ENCODE measurements around the gene CHST12.
A peak's percentile ranks its signal among the peaks of the same experiment; 100 is the strongest.
"Not testable (repeated sequence)": the region's sequence is repeated elsewhere in the genome, so short reads cannot be mapped to it uniquely, and the experiment has no call there.

The CHST12 gene

DNA sequence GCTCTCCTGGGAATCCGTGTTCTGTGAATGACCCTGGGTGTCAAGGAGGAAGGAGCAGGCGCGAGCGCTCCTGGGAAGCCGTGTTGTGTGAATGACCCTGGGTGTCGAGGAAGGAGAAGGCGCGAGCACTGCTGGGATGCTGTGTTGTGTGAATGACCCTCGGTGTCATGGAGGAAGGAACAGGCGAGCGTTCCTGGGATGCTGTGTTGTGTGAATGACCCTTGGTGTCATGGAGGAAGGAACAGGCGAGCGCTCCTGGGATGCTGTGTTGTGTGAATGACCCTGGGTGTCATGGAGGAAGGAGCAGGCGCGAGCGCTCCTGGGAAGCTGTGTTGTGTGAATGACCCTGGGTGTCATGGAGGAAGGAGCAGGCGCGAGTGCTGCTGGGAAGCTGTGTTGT, 25.3 kb upstream of the CHST12 start:
- DNase-seq (ENCODE audit: low spot score): not testable (repeated sequence)

GRCh38 chr7:2379161-2379560, 24.2 kb upstream of the CHST12 start:
- no peak for DNase-seq (ENCODE audit: low spot score)

DNA sequence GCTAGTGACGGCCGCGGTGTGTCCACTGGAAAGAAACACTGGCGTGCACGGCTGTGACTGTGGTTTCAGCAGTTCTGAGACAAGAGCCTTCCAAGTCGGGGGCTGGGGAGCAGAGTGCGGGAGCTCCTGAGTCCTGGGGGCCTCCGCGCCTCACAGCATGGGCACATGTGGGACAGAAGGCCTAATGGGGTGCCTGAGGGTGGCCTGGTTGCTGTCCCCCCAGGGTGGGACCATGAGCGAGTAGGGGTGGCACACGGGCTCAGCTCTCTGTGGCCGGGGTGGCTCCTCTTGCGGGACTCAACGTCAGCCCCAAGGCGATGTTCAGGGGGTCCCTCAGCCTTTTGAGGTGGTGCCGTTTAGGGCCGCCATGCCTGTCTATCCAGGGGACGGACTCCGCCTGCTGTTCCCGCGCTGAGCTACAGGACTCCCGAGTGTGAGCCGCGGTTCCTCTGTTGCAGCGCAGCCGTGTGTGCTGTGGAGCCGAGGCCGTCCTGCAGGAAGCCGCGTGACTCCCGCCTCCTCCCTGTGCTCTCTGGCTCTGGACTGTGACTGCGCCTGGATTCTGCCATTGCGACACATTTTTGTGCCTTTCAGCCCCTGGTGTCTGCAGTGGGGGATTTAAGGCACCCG, 23.5 kb upstream of the CHST12 start:
- DNase-seq (ENCODE audit: low spot score): no peak

- DNase-seq (ENCODE audit: low spot score): no peak
These were observed 22.9 kb upstream of the CHST12 start for GRCh38 chr7:2380461-2380860.

DNA sequence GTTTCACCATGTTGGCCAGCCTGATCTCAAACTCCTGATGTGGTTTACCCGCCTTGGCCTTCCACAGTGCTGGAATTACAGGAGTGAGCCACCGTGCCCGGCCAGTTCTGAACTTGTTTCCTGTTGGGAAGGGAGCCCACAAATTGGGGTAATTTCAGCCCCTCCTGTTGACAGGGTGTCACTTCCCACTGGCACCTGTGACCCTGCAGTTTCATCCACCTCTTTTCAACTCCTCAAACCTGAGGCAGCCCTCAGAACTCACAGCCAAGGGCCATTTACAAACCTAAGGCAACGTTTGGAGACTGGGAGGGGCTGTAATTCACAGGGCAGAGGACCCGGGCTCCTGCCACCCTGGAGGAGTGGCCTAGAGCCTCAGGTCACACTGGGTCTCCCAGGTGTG, 22.2 kb upstream of the CHST12 start:
- no peak for DNase-seq (ENCODE audit: low spot score)

DNA sequence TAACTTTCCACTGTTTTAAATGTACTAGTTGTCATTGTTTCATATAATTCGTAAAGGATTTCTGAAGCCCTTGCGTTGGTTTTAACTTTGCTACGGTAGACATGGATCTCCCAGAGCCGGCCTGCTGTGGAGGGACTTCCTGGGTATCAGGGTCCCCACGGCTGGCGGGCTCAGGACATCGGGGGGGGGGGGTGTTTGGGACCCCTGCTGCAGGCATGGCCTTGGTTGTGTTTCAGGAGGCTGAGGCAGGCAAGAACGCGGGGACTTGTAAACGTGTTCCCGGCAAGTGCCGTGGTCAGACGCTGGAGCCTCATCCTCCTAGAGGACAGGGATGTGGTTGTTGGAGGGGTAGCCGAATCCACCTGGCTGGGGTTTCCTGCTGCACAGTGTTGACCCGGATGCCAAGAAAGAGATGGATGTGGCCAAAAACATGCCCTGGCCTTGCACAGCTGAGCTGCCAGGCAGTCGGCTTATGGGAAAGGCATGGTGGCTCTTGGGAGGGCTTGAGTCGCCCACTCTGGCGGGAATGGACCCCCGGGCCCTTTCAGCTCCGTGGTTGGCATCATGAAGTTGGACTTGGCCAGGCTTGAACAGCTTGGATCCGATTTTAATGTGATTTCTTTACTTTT, 21.4 kb upstream of the CHST12 start:
- no peak for DNase-seq (ENCODE audit: low spot score)

- DNase-seq (ENCODE audit: low spot score): no peak
These were observed 19.7 kb upstream of the CHST12 start for GRCh38 chr7:2383543-2384274.

GRCh38 chr7:2384354-2385243, 18.8 kb upstream of the CHST12 start:
- no peak for DNase-seq (ENCODE audit: low spot score)

GRCh38 chr7:2386122-2386521, 17.3 kb upstream of the CHST12 start:
- DNase-seq (ENCODE audit: low spot score): not testable (repeated sequence)

DNA sequence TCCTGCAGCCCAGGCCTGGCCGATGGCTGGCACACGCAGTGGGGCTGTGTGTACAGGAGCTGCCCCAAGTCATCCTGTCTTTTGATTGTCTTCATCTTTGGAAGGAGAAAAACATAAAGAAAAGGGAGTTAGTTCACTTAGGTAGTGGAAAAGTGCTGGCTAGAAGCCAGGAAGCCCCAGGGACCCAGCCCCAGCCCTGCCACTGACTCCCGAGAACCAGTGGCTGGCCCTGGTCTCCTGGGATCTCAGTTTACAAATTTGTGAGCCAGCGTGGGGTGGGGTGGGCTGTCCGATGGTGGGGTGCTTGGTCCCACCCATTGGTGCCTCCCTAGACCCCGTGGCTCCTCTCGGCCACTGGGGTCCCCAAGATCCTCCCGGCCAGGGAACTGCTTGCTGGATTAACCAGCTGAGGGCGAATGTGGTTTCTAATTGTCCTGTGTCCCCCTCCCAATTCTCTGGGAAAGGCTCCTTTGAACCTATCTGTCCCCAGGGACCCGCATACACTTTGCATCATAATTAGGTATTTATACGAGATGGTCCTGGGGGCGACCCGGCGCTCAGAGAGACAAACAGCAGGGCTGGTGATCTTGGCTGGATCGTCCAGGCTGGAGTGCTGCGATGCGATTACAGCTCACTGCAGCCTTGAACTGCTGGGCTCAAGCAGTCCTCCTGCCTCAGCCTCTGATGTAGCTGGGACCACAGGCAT, 16.3 kb upstream of the CHST12 start:
- no peak for DNase-seq (ENCODE audit: low spot score)

DNA sequence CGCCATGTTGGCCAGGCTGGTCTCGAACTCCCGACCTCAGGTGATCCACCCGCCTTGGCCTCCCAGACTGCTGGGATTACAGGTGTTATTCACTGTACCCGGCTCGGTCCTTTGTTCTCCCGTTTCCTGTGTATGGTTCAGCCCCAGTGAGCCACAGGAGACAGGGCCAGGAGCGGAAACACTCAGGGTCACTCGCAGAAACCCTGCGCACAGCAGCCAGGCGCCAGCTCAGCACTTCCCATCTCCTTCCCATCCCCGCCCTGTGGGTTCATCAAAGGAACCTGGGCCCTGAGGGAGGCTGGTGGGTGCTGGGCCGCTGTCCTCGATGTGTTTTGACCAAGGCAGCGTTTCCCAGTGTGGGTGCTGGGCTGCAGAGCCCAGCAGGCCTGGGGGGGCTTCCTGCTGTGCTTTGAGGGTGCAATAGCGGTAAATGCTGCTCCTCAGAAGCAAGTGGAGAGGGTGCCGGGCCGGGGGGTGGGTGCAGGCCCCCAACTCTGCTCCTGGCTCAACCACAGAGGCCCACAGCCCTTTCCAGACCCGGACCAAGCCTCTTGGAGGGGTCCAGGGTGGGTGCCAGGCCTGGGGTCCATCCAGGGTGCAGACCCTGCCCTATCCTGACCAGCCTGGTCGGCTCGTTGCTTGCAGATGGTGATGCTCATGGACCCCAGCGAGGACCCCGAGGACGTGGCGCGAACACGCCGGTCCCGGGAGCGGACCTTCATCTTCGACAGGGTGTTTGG, 15.3 kb upstream of the CHST12 start:
- DNase-seq (ENCODE audit: low spot score): no peak

GRCh38 chr7:2388637-2388954, 14.8 kb upstream of the CHST12 start:
- DNase-seq (ENCODE audit: low spot score): no peak

DNA sequence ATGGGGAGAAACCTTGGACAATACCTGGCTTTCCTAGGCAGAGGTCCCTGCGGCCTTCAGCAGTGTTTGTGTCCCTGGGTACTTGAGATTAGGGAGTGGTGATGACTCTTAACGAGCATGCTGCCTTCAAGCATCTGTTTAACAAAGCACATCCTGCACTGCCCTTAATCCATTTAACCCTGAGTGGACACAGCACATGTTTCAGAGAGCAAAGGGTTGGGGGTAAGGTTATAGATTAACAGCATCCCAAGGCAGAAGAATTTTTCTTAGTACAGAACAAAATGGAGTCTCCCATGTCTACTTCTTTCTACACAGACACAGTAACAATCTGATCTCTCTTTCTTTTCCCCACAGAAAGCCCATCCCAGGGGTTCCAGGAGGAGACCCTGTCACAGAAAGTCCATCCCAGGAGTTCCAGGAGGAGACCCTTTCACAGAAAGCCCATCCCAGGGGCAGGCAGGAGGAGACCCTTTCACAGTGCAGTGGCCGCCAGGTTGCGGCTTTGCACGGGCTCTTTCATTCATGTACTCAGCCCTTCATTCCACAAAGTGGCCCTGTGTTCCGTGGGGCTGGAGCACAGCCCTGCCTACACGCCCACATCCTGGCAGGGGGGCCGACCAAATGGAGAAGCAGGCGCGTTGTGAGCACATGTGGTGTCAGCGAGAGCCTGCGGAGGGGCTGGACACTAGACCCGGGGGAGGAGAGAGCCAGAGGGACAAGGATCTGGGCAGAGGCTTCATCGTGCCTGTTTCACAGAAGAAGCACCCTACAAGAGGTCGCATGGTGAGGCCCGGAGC, 13.2 kb upstream of the CHST12 start:
- not testable (repeated sequence) for DNase-seq (ENCODE audit: low spot score)

DNA sequence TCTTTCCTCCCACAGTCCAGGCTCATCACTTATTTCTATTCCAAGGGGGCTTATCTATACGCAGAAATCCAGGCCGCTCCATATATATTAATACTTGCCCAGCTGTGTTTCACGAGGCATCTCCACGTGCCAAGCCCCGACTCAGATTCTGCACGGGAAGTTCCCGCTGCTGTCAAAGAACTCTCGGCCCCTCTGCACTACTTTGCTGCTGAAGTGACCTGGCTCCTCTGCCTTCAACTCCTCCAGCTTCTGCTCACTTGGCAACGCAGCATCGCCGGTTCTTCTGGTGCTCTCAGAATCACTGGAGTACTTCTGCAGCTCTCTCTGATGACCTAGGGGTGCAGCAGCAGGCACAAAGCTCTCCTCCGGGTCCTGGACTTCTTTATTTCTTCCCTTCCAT, 9.7 kb upstream of the CHST12 start:
- no peak for DNase-seq (ENCODE audit: low spot score)

DNA sequence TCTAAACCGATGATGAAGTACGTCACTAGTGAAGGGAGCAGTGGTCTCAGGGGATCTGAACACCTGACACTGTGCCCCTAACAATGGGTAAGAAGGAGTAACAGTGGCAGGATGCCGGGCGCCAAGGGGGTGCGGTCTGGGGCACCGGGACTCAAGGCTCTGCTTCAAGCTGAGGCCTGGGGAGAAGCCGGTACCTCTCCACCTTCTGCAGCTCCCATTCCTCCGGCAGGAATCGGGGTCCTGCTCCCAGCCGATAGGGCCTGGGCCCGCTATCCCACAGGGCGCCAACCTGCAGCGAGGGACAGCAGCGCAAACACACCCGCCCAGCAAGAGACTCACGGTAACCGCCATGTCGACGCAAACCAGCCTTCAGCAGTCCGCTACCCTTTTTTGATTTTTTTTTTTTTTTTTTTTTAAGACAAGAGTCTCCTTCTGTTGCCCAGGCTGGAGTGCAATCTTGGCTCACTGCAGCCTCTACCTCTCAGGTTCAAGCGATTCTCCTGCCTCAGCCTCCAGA, 8.8 kb upstream of the CHST12 start:
- DNase-seq (ENCODE audit: low spot score): no peak

DNA sequence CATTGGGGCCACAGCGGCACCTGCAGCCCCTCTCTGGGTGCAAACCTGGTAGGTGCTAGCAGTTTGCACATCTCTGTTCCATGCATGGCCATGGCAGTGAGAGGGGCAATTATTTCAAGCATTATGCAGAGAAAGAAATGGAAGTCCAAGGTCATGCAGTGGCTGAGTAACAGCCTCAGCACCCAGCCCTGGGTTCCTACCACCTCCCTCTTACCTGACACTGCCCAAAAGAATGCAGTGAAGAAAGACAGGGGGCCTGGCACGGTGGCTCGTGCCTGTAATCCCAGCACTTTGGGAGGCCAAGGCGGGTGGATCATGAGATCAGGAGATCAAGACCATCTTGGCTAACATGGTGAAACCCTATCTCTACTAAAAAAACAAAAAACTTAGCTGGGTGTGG, 4.9 kb upstream of the CHST12 start:
- no peak for DNase-seq (ENCODE audit: low spot score)

- DNase-seq (ENCODE audit: low spot score): peak; percentile 54
These were observed 3.4 kb upstream of the CHST12 start for GRCh38 chr7:2399848-2400587.

DNA sequence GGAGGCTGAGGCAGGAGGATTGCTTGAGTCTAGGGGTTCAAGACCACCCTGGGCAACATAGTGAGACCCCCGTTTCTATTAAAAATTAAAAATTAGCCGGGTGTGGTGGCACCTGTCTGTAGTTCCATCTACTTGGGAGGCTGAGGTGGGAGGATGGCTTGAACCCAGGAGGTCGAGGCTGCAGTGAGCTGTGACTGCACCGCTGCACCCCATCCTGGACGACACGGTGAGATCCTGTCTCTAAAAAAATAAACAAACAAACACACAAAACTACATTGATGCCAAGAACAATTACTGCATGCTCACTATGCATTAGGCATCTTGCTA, 761 bp upstream of the CHST12 start:
- DNase-seq (ENCODE audit: low spot score): no peak
